ENCODE measurements around the gene AUP1. TPM values are rescaled to one million over a fixed set of nuclear protein-coding genes. Genes with fewer than 3 reads are reported as not detected.

AUP1 gene
- total and polyA plus RNA-seq, 9 of the 15 experiments (the other 6 are each of a cell fraction or from before 2014, with no cell fraction given) = 70.7 to 245 (median 165) TPM

DNA sequence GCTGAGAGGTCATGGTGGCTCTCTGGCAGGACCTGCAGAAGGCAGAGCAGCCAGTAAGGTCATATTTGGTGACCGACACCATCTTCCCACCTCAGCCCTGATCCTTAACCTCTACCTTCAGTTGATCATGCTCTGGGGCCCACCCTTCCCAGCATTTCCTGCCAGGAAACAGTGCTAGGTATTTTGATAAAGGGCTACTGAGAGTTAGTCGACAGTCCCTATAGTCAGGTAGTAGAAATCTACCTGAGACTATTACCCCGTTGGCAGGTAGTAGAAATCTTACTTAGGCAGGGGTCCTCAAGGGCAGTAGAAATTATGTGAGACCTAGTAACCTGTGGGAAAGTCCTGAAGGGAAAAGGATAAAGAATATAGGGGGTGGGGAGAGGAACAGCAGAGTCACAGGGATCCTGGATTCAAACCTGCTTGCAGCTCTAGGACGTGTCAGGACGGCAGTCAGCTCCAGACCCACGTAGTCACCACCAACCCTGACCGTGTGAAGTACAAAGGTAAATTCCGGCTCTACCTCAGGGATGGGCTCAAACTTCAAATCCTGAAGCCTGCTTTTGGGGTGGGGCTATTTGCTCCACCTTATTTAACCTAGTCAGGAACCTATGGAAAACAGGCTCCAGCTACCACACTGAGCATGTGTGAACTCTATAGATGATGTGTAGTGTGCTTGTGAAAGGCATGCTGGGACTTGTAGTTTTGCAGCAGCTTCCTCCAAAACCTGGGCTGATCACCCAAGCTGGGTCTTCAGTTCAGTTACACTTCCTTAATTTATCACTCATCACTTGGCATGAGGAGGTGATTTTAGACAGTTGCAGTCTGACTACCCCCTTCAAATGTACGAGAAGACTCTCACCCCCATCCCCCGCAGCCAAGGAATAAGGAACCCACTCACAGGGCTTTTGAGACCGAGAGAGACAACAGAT, 3.5 kb downstream of the AUP1 start, which contains the start of gene DQX1 (continued):
- TF ChIP-seq, protein P1, sequence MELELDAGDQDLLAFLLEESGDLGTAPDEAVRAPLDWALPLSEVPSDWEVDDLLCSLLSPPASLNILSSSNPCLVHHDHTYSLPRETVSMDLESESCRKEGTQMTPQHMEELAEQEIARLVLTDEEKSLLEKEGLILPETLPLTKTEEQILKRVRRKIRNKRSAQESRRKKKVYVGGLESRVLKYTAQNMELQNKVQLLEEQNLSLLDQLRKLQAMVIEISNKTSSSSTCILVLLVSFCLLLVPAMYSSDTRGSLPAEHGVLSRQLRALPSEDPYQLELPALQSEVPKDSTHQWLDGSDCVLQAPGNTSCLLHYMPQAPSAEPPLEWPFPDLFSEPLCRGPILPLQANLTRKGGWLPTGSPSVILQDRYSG (tag; conservative IDR thresholded peaks at IDR 0.05; ENCODE audit: low read depth) = no peak
- no peak for TF ChIP-seq CREBBP (IDR thresholded peaks at IDR 0.05; ENCODE audit: low read depth, low read length)
- TF ChIP-seq, protein P2, sequence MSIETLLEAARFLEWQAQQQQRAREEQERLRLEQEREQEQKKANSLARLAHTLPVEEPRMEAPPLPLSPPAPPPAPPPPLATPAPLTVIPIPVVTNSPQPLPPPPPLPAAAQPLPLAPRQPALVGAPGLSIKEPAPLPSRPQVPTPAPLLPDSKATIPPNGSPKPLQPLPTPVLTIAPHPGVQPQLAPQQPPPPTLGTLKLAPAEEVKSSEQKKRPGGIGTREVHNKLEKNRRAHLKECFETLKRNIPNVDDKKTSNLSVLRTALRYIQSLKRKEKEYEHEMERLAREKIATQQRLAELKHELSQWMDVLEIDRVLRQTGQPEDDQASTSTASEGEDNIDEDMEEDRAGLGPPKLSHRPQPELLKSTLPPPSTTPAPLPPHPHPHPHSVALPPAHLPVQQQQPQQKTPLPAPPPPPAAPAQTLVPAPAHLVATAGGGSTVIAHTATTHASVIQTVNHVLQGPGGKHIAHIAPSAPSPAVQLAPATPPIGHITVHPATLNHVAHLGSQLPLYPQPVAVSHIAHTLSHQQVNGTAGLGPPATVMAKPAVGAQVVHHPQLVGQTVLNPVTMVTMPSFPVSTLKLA (conservative IDR thresholded peaks at IDR 0.05) = no peak
- no peak for TF ChIP-seq PPARD (CRISPR knock-in tag; IDR thresholded peaks at IDR 0.05)
- no peak for TF ChIP-seq SMARCB1 (IDR thresholded peaks at IDR 0.05; ENCODE audit: insufficient read length, low read depth)
- TF ChIP-seq, protein P3, sequence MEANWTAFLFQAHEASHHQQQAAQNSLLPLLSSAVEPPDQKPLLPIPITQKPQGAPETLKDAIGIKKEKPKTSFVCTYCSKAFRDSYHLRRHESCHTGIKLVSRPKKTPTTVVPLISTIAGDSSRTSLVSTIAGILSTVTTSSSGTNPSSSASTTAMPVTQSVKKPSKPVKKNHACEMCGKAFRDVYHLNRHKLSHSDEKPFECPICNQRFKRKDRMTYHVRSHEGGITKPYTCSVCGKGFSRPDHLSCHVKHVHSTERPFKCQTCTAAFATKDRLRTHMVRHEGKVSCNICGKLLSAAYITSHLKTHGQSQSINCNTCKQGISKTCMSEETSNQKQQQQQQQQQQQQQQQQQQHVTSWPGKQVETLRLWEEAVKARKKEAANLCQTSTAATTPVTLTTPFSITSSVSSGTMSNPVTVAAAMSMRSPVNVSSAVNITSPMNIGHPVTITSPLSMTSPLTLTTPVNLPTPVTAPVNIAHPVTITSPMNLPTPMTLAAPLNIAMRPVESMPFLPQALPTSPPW (CRISPR knock-in tag; IDR thresholded peaks at IDR 0.05) = no peak
- TF ChIP-seq RFX7 (CRISPR knock-in tag; IDR thresholded peaks at IDR 0.05) = no peak
- TF ChIP-seq, protein P4, sequence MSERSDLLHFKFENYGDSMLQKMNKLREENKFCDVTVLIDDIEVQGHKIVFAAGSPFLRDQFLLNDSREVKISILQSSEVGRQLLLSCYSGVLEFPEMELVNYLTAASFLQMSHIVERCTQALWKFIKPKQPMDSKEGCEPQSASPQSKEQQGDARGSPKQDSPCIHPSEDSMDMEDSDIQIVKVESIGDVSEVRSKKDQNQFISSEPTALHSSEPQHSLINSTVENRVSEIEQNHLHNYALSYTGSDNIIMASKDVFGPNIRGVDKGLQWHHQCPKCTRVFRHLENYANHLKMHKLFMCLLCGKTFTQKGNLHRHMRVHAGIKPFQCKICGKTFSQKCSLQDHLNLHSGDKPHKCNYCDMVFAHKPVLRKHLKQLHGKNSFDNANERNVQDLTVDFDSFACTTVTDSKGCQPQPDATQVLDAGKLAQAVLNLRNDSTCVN (CRISPR knock-in tag; IDR thresholded peaks at IDR 0.05) = no peak
- no peak for TF ChIP-seq TBL1XR1 (IDR thresholded peaks at IDR 0.05; ENCODE audit: low read length in 2 of 2)
- no peak for TF ChIP-seq KLF6 (CRISPR knock-in tag; IDR thresholded peaks at IDR 0.05; ENCODE audit: borderline replicate concordance)
- TF ChIP-seq, protein P5, sequence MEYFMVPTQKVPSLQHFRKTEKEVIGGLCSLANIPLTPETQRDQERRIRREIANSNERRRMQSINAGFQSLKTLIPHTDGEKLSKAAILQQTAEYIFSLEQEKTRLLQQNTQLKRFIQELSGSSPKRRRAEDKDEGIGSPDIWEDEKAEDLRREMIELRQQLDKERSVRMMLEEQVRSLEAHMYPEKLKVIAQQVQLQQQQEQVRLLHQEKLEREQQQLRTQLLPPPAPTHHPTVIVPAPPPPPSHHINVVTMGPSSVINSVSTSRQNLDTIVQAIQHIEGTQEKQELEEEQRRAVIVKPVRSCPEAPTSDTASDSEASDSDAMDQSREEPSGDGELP (CRISPR knock-in tag; IDR thresholded peaks at IDR 0.05; ENCODE audit: borderline replicate concordance) = no peak
- TF ChIP-seq FOS (IDR thresholded peaks at IDR 0.05; ENCODE audit: extremely low read depth, insufficient read length) = no peak
- TF ChIP-seq NCOR1 (IDR thresholded peaks at IDR 0.05) = no peak
- TF ChIP-seq ARNT (IDR thresholded peaks at IDR 0.05) = no peak
- no peak for TF ChIP-seq NR3C1 (CRISPR knock-in tag; IDR thresholded peaks at IDR 0.05)
- TF ChIP-seq ZNF668 (CRISPR knock-in tag; IDR thresholded peaks at IDR 0.05) = no peak
- TF ChIP-seq KLF1 (tag; IDR thresholded peaks at IDR 0.05) = no peak
- TF ChIP-seq HDAC6 (IDR thresholded peaks at IDR 0.05; ENCODE audit: low read depth, low read length) = no peak
- peak; percentile 63; the same call in 1 of the 2 replicates for TF ChIP-seq POLR2AphosphoS2 (IDR thresholded peaks at IDR 0.05; ENCODE audit: low read length)
- no peak for TF ChIP-seq HDAC1 (IDR thresholded peaks at IDR 0.05)

Data from K562 (cell line).